Thoracic aorta (tissue), 2 donors: ENCODE results near the gene DGKA. TPM values are rescaled to one million over a fixed set of nuclear protein-coding genes. Genes with fewer than 3 reads are reported as not detected.
A peak's percentile ranks its signal among the peaks of the same experiment; 100 is the strongest.

Experiments
- ATAC-seq: fragments of 150-250 bp; one replicate; pipeline ENCODE4 v1.8.0; 2017; ENCODE audit warnings: low read depth; ENCODE audit not compliant: insufficient number of reproducible peaks, low FRiP score
- DNase-seq: peaks from one replicate; pipeline ENCODE4 v3.0.0-alpha.2; 2020; ENCODE audit warnings: low spot score
- H3K27ac ChIP-seq, 2 donors: fragments of 200-600 bp; sonication (generic); 1 replicate in 1 of 2; 2 replicates in 1 of 2; pipeline ENCODE4 v1.5.1; 2016; ENCODE audit warnings: mild to moderate bottlenecking in 2 of 2, moderate library complexity in 2 of 2
- H3K27me3 ChIP-seq: fragments of 200-600 bp; sonication (generic); replicated peaks from 2 replicates; pipeline ENCODE4 v1.6.0; 2016; ENCODE audit warnings: mild to moderate bottlenecking; ENCODE audit not compliant: insufficient read depth
- H3K36me3 ChIP-seq: fragments of 200-600 bp; sonication (generic); one replicate; pipeline ENCODE4 v1.5.1; 2016
- H3K4me1 ChIP-seq, 2 donors: fragments of 200-600 bp; sonication (generic); 1 replicate in 1 of 2; 2 replicates in 1 of 2; pipeline versions ENCODE4 v1.5.1 to v1.6.0; 2016; ENCODE audit warnings: low read depth in 2 of 2, mild to moderate bottlenecking in 1 of 2; ENCODE audit not compliant: control insufficient read depth in 1 of 2
- H3K4me3 ChIP-seq: fragments of 200-600 bp; sonication (generic); 2 replicates; pipeline ENCODE4 v1.5.1; 2016; ENCODE audit warnings: mild to moderate bottlenecking
- H3K9me3 ChIP-seq: fragments of 200-600 bp; sonication (generic); 2 replicates; pipeline ENCODE4 v1.5.1; 2016
- CTCF ChIP-seq: fragments of 200-600 bp; sonication (generic); IDR thresholded peaks from one replicate; pipeline ENCODE4 v1.5.1; 2019; ENCODE audit warnings: antibody characterized with exemption
- total RNA-seq, 2 donors: library from RNA; depleted of rRNA; stranded (reverse); fragments of >200 nt; gene quantifications; one replicate each; pipeline versions ENCODE4 v1.1.0 to v1.2.3, GENCODE V29; 2016

The DGKA gene
- total RNA-seq, 2 donors from 2014 or later = 72.8 to 104 TPM

- ATAC-seq (no peak), DNase-seq (no peak)
- Histone ChIP-seq H3K27me3 (no peaks in the 10 kb centered on the region), H3K4me1 (peaks cover 6 to 19% of the 10 kb centered on the region in 2 donors), H3K27ac (no peak overlapping the region), H3K9me3 (no peaks in the 10 kb centered on the region), H3K36me3 (no peaks in the 10 kb centered on the region), H3K4me3 (no peak overlapping the region)
- no peak for TF ChIP-seq CTCF
Measured at GRCh38 chr12:55963760-55964159, 32.8 kb downstream of the DGKA start.

- ATAC-seq = no peak
- no peak overlapping the region for H3K27ac ChIP-seq
Measured at GRCh38 chr12:55965240-55965639, 34.3 kb downstream of the DGKA start.

GRCh38 chr12:55965941-55966407, 35.0 kb downstream of the DGKA start, which contains the start of gene PMEL:
PMEL (minus strand) TSS chr12:55966042; CDS start chr12:55966011, 31 bp downstream.
- DNase-seq (no peak), ATAC-seq (no peak)

More at GRCh38 chr12:55965240-55965639, 34.3 kb downstream of the DGKA start:
- Histone ChIP-seq H3K9me3 (no peaks in the 10 kb centered on the region), H3K4me3 (no peak overlapping the region), H3K27me3 (no peaks in the 10 kb centered on the region), H3K36me3 (no peaks in the 10 kb centered on the region), H3K4me1 (peaks cover 6 to 19% of the 10 kb centered on the region in 2 donors)
- DNase-seq = no peak
- no peak for TF ChIP-seq CTCF

GRCh38 chr12:55966408-55967281, 35.7 kb downstream of the DGKA start, which contains the start of gene CDK2:
CDK2 (plus strand) TSS chr12:55966830; CDS start chr12:55967009, 179 bp downstream.
- TF ChIP-seq CTCF = no peak
- DNase-seq = peak; percentile 84
- peak within 1 kb of the TSS; percentile 84 for H3K4me3 ChIP-seq

More at GRCh38 chr12:55965941-55966407, 35.0 kb downstream of the DGKA start, which contains the start of gene PMEL:
- peak within 1 kb of the TSS; percentile 78 to 83 for H3K27ac ChIP-seq
- no peaks in the 10 kb centered on the region for H3K27me3 ChIP-seq
- H3K36me3 ChIP-seq = no peaks in the 10 kb centered on the region
- no peak for TF ChIP-seq CTCF
- peaks cover 6 to 19% of the 10 kb centered on the region in 2 donors for H3K4me1 ChIP-seq
- H3K4me3 ChIP-seq = peak within 1 kb of the TSS; percentile 84
- H3K9me3 ChIP-seq = no peaks in the 10 kb centered on the region

GRCh38 chr12:55969356-55969755, 38.4 kb downstream of the DGKA start:
- TF ChIP-seq CTCF = no peak
- no peak for ATAC-seq
- H3K4me3 ChIP-seq = no peak overlapping the region
- H3K27ac ChIP-seq = no peak overlapping the region
- H3K27me3 ChIP-seq = no peaks in the 10 kb centered on the region
- DNase-seq = no peak
- peaks cover 12 to 32% of the 10 kb centered on the region in 2 donors for H3K4me1 ChIP-seq
- H3K36me3 ChIP-seq = no peaks in the 10 kb centered on the region
- no peaks in the 10 kb centered on the region for H3K9me3 ChIP-seq

More at GRCh38 chr12:55966408-55967281, 35.7 kb downstream of the DGKA start, which contains the start of gene CDK2:
- ATAC-seq = peak; percentile 75
- no peaks in the 10 kb centered on the region for H3K27me3 ChIP-seq
- peaks cover 6 to 19% of the 10 kb centered on the region in 2 donors for H3K4me1 ChIP-seq
- H3K9me3 ChIP-seq = no peaks in the 10 kb centered on the region
- H3K36me3 ChIP-seq = no peaks in the 10 kb centered on the region
- H3K27ac ChIP-seq = peak within 1 kb of the TSS; percentile 78 to 83
